Measurements from ENCODE around the gene DIO3. TPM values are rescaled to one million over a fixed set of nuclear protein-coding genes. Genes with fewer than 3 reads are reported as not detected.

Gene DIO3
- total and polyA plus RNA-seq, 2 donors from 2014 or later = 0.17 to 0.94 TPM

DNA sequence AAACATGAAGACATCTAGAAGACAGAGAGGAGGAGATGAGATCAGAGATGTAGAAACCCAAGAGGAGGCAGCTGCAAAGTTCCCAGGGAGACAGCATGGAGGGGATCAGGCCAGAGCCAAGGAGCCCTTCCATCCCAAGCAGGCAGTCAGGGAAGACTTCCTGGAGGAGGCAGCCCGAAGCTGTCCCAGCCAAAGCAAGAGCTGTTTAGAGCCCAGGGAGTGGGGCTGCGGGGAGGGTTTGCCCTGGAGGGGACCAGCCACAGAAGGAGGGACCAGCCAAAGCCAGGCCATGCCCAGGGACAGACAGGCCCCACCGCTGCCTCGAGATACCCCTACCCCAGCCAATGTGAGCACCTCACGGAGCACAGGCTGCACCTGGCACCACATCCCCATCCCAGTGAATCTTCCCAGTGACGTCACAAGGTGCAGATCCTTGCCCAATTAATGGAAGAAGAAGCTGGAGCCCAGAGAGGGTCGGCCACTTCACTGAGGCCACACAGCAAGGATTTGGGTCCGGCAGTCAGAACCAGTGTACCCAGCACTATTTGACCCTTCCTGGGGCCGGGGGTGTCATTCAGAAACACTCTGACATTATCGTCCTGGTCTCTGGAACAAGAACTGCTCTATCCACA is 14.1 kb upstream of the DIO3 start:
- Histone ChIP-seq H3K36me3 (ENCODE audit: control insufficient read depth in 2 of 3, insufficient read depth in 3 of 3, low read length in 3 of 3) (no peaks in the 10 kb centered on the region), H3K4me1 (ENCODE audit: control insufficient read depth in 2 of 3, insufficient read depth in 2 of 3, low read depth in 1 of 3, low read length in 3 of 3) (no peaks in the 10 kb centered on the region), H3K27me3 (ENCODE audit: control insufficient read depth, insufficient read depth, low read length) (no peaks in the 10 kb centered on the region), H3K9ac (ENCODE audit: low read length in 3 of 3) (no peak overlapping the region), H3K27ac (ENCODE audit: low read depth in 2 of 2, low read length in 2 of 2) (no peak overlapping the region), H3K9me3 (ENCODE audit: control insufficient read depth in 2 of 3, insufficient read depth in 1 of 3, low read length in 3 of 3) (no peaks in the 10 kb centered on the region), H3K4me3 (ENCODE audit: low read length in 3 of 3) (no peak overlapping the region)
- FAIRE-seq = no peak
- no peak for DNase-seq
- TF ChIP-seq, protein P1, sequence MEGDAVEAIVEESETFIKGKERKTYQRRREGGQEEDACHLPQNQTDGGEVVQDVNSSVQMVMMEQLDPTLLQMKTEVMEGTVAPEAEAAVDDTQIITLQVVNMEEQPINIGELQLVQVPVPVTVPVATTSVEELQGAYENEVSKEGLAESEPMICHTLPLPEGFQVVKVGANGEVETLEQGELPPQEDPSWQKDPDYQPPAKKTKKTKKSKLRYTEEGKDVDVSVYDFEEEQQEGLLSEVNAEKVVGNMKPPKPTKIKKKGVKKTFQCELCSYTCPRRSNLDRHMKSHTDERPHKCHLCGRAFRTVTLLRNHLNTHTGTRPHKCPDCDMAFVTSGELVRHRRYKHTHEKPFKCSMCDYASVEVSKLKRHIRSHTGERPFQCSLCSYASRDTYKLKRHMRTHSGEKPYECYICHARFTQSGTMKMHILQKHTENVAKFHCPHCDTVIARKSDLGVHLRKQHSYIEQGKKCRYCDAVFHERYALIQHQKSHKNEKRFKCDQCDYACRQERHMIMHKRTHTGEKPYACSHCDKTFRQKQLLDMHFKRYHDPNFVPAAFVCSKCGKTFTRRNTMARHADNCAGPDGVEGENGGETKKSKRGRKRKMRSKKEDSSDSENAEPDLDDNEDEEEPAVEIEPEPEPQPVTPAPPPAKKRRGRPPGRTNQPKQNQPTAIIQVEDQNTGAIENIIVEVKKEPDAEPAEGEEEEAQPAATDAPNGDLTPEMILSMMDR (IDR thresholded peaks at IDR 0.05; ENCODE audit: borderline replicate concordance, extremely low read depth, insufficient read depth) = no peak
- intact Hi-C loops (cut with DNase I) = no loop called here

DNA sequence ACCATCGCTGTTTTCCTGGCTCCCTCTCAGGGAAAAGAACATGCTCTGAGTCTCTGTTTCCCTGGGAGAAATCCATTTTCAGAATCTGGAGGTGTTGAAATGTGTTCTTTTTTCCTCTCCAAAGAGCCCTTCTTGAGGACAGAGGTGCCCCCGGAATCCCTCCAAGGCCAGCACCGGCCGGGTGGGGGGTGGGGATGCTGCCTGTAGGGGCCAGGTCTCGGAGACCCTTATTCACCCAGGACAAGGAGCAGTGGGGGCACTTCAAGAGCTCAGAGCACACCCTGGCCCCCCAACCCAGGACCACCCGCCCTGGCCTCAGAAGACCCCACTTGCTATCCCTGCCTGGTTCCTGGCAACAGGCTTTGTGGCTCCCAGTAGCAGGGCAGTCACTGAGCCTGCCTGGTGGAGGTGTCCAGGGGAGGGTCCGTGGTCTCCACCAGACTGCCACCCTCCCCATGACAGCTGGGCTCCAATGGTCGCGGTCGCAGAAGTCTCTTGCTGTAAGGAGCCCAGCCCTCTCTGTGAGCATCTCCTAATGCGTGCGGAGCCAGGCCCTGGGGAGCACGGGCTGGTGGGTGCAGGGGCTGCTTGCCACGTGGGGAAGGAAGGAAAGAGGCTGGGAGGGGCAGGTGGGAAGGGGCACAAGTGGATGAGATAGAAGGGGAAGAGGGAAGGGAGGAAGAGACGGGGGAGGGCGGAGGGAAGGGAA is 13.2 kb upstream of the DIO3 start:
- FAIRE-seq = no peak
- H3K9ac ChIP-seq (ENCODE audit: low read length in 3 of 3) = no peak overlapping the region
- H3K27ac ChIP-seq (ENCODE audit: low read depth in 2 of 2, low read length in 2 of 2) = no peak overlapping the region
- H3K9me3 ChIP-seq (ENCODE audit: control insufficient read depth in 2 of 3, insufficient read depth in 1 of 3, low read length in 3 of 3) = no peaks in the 10 kb centered on the region
- no peaks in the 10 kb centered on the region for H3K27me3 ChIP-seq (ENCODE audit: control insufficient read depth, insufficient read depth, low read length)
- H3K4me3 ChIP-seq (ENCODE audit: low read length in 3 of 3) = no peak overlapping the region
- no peak for DNase-seq
- no peaks in the 10 kb centered on the region for H3K4me1 ChIP-seq (ENCODE audit: control insufficient read depth in 2 of 3, insufficient read depth in 2 of 3, low read depth in 1 of 3, low read length in 3 of 3)
- no peaks in the 10 kb centered on the region for H3K36me3 ChIP-seq (ENCODE audit: control insufficient read depth in 2 of 3, insufficient read depth in 3 of 3, low read length in 3 of 3)
- intact Hi-C loops (cut with DNase I) = no loop called here
- TF ChIP-seq, protein P1 (IDR thresholded peaks at IDR 0.05; ENCODE audit: borderline replicate concordance, extremely low read depth, insufficient read depth) = no peak

- no peaks in the 10 kb centered on the region for H3K4me1 ChIP-seq (ENCODE audit: control insufficient read depth in 2 of 3, insufficient read depth in 2 of 3, low read depth in 1 of 3, low read length in 3 of 3)
- no peak for DNase-seq
- no peaks in the 10 kb centered on the region for H3K9me3 ChIP-seq (ENCODE audit: control insufficient read depth in 2 of 3, insufficient read depth in 1 of 3, low read length in 3 of 3)
Observed at GRCh38 chr14:101548710-101549109, 12.6 kb upstream of the DIO3 start.

More at GRCh38 chr14:101548710-101549109, 12.6 kb upstream of the DIO3 start:
- Histone ChIP-seq H3K9ac (ENCODE audit: low read length in 3 of 3) (no peak overlapping the region), H3K4me3 (ENCODE audit: low read length in 3 of 3) (no peak overlapping the region), H3K36me3 (ENCODE audit: control insufficient read depth in 2 of 3, insufficient read depth in 3 of 3, low read length in 3 of 3) (no peaks in the 10 kb centered on the region), H3K27ac (ENCODE audit: low read depth in 2 of 2, low read length in 2 of 2) (no peak overlapping the region), H3K27me3 (ENCODE audit: control insufficient read depth, insufficient read depth, low read length) (no peaks in the 10 kb centered on the region)
- intact Hi-C loops (cut with DNase I) = no loop called here
- TF ChIP-seq, protein P1 (IDR thresholded peaks at IDR 0.05; ENCODE audit: borderline replicate concordance, extremely low read depth, insufficient read depth) = no peak
- no peak for FAIRE-seq
